HepG2 (cell line): Measurements from ENCODE around the gene WFDC5. TPM values are rescaled to one million over a fixed set of nuclear protein-coding genes. Genes with fewer than 3 reads are reported as not detected.

Experiments
- ATAC-seq: fragments of 200-7000 bp; cut with Tn5 transposase; 3 replicates; pipeline ENCODE4 v1.9.1; 2020; ENCODE audit warnings: mild to moderate bottlenecking, moderate library complexity
- BruUV-seq: library from RNA; stranded (reverse); fragments of 400-500 nt; replicated peaks from 2 replicates; lab custom pipeline; 2021; lab: Mats Ljungman, UMichigan
- CTCF ChIA-PET: fragments of 300-600 bp; formaldehyde crosslinking; extraction: SDS; loops from one replicate; lab custom pipeline; 2021; ENCODE audit warnings: low total read pairs, inconsistent platforms, low intra/inter-chr PET ratio; lab: Yijun Ruan, JAX
- POLR2A ChIA-PET: fragments of 350-600 bp; sonication (Branson Sonifier 250); formaldehyde crosslinking; loops from one replicate; lab custom pipeline; 2020; ENCODE audit warnings: antibody characterized with exemption, inconsistent platforms; lab: Yijun Ruan, JAX
- DNase-seq: peaks from one replicate; pipeline ENCODE4 v3.0.0-alpha.2; 2015; ENCODE audit warnings: low spot score
- FAIRE-seq: peaks from 3 replicates; lab custom pipeline; 2011; peaks lifted over from hg19 to GRCh38; lab: Jason Lieb, UNC
- H2AFZ ChIP-seq: one replicate; pipeline ENCODE4 v1.6.1; 2011; ENCODE audit warnings: low read length, inconsistent platforms
- H3K27ac ChIP-seq: fragments of 300-600 bp; 3 replicates; pipeline ENCODE4 v1.8.0; 2011; ENCODE audit warnings: mixed run types, mild to moderate bottlenecking, mixed read lengths, low read length, inconsistent platforms; ENCODE audit not compliant: insufficient read depth; ENCODE audit errors: extremely low read length
- H3K27me3 ChIP-seq, 2 experiments: fragments of 200-600 bp in 1 of 2; 2 replicates in 1 of 2; 3 replicates in 1 of 2; pipeline versions ENCODE4 v1.6.0 to v1.8.0; 2011; ENCODE audit warnings: low read length in 2 of 2, mild to moderate bottlenecking in 2 of 2, moderate library complexity in 2 of 2, inconsistent platforms in 1 of 2; ENCODE audit not compliant: insufficient read depth in 2 of 2, control insufficient read depth in 1 of 2
- H3K36me3 ChIP-seq, 2 experiments: fragments of 200-600 bp in 1 of 2; replicated peaks in 1 of 2; 2 replicates in 1 of 2; 3 replicates in 1 of 2; pipeline versions ENCODE4 v1.5.1 to v1.8.0; 2011; ENCODE audit warnings: low read length in 2 of 2, inconsistent platforms in 1 of 2; ENCODE audit not compliant: insufficient read depth in 2 of 2, control insufficient read depth in 1 of 2
- H3K4me1 ChIP-seq: 2 replicates; pipeline ENCODE4 v1.5.1; 2012; ENCODE audit warnings: low read length, inconsistent platforms; ENCODE audit not compliant: insufficient read depth
- H3K4me2 ChIP-seq: 2 replicates; pipeline ENCODE4 v1.6.0; 2011; ENCODE audit warnings: low read depth, low read length, inconsistent platforms
- H3K4me3 ChIP-seq, 3 experiments: fragments of 200-600 bp in 1 of 3; sonication (generic), shearing (Covaris generic) in 1 of 3; replicated peaks in 1 of 3; 2 replicates each; pipeline ENCODE4 v1.5.1; 2011 to 2016; ENCODE audit warnings: low read length in 3 of 3, inconsistent platforms in 2 of 3, low read depth in 2 of 3, mild to moderate bottlenecking in 2 of 3, control low read depth in 1 of 3, mixed read lengths in 1 of 3; ENCODE audit not compliant: insufficient read depth in 1 of 3
- H3K79me2 ChIP-seq: one replicate; pipeline ENCODE4 v1.6.1; 2011; ENCODE audit warnings: low read length, inconsistent platforms; ENCODE audit not compliant: insufficient read depth
- H3K9ac ChIP-seq: 2 replicates; pipeline ENCODE4 v1.6.0; 2011; ENCODE audit warnings: mild to moderate bottlenecking, low read depth, low read length, inconsistent platforms; ENCODE audit not compliant: insufficient read depth
- H3K9me3 ChIP-seq: 2 replicates; pipeline ENCODE4 v1.5.1; 2012; ENCODE audit warnings: mild to moderate bottlenecking, low read length
- H4K20me1 ChIP-seq: 2 replicates; pipeline ENCODE4 v1.6.0; 2011; ENCODE audit warnings: inconsistent platforms, mild to moderate bottlenecking, low read length, moderate library complexity; ENCODE audit not compliant: insufficient read depth
- SIX1 ChIP-seq: sonication (generic); formaldehyde crosslinking; IDR thresholded peaks from 2 replicates; pipeline ENCODE4 v1.4.0; 2020; ENCODE audit warnings: missing genetic modification reagents, borderline replicate concordance
- ZNF34 ChIP-seq: sonication (generic); formaldehyde crosslinking; IDR thresholded peaks from 2 replicates; pipeline ENCODE4 v1.4.0; 2020; ENCODE audit warnings: mild to moderate bottlenecking, missing genetic modification reagents, borderline replicate concordance
- WGBS: methylation state at CpG from one replicate; pipeline ENCODE4 v1.1.6; 2017; ENCODE audit warnings: low lambda C conversion rate; 5-methylcytosine and 5-hydroxymethylcytosine counted together
- in situ Hi-C: cut with HindIII; loops from 2 replicates; pipeline ENCODE4 v1.10.0; 2017; ENCODE audit warnings: low pct_unique_long_range_greater_than_20kb; ENCODE audit not compliant: extremely low pct_ligation_motif_present
- intact Hi-C: fragments of 100-400 bp; cut with micrococcal nuclease; formaldehyde crosslinking; loops from one replicate; pipeline ENCODE4 v1.10.0; 2022; ENCODE audit not compliant: unreplicated experiment
- polyA plus RNA-seq, 8 experiments: library from polyadenylated mRNA; depleted of rRNA in 3 of 8; stranded (reverse) in 7 of 8; unstranded in 1 of 8; fragments of >200 nt; fragmentation: Illumina TruSeq in 4 of 8; extraction: Trizol in 4 of 8; gene quantifications; 2 replicates each; pipeline versions ENCODE4 v1.2.1 to v1.2.3, GENCODE V29; 2011 to 2016; ENCODE audit warnings: low read depth in 4 of 8, missing spikeins in 1 of 8, mixed read lengths in 1 of 8; ENCODE audit not compliant: insufficient read depth in 1 of 8
- total RNA-seq, 5 experiments: library from RNA; depleted of rRNA; stranded (reverse); fragments of >200 nt; fragmentation: Illumina TruSeq; extraction: Trizol; gene quantifications; 2 replicates each; pipeline ENCODE4 v1.2.3, GENCODE V29; 2016; ENCODE audit warnings: low read depth in 1 of 5
- TF ChIP-seq, protein P1 (sequence below), 2 experiments: sonication (generic) in 1 of 2; formaldehyde crosslinking in 1 of 2; IDR thresholded peaks; 2 replicates each; pipeline versions ENCODE4 v1.4.0 to v1.6.1; 2016 to 2020; ENCODE audit warnings: borderline replicate concordance in 1 of 2, low read depth in 1 of 2, mild to moderate bottlenecking in 1 of 2, missing genetic modification reagents in 1 of 2
- TF ChIP-seq, protein P2 (sequence below): IDR thresholded peaks from 2 replicates; pipeline ENCODE4 v1.6.1; 2016; ENCODE audit warnings: missing biosample characterization, missing genetic modification reagents, low read depth
- TF ChIP-seq, protein P3 (sequence below), 2 experiments: sonication (generic) in 1 of 2; formaldehyde crosslinking in 1 of 2; IDR thresholded peaks; 2 replicates each; pipeline versions ENCODE4 v1.6.1 to v1.9.0; 2014 to 2022; ENCODE audit warnings: antibody characterized with exemption in 1 of 2, borderline replicate concordance in 1 of 2, inconsistent platforms in 1 of 2, low read depth in 1 of 2, missing genetic modification reagents in 1 of 2

WFDC5 gene
- total and polyA plus RNA-seq, 2 of the 13 experiments (the other 11 are each of a cell fraction or from before 2014, with no cell fraction given) = not detected

- H3K9ac ChIP-seq = no peak overlapping the region
- no peaks in the 10 kb centered on the region for H4K20me1 ChIP-seq
- in situ Hi-C loops = no loop called here
- TF ChIP-seq, protein P1, sequence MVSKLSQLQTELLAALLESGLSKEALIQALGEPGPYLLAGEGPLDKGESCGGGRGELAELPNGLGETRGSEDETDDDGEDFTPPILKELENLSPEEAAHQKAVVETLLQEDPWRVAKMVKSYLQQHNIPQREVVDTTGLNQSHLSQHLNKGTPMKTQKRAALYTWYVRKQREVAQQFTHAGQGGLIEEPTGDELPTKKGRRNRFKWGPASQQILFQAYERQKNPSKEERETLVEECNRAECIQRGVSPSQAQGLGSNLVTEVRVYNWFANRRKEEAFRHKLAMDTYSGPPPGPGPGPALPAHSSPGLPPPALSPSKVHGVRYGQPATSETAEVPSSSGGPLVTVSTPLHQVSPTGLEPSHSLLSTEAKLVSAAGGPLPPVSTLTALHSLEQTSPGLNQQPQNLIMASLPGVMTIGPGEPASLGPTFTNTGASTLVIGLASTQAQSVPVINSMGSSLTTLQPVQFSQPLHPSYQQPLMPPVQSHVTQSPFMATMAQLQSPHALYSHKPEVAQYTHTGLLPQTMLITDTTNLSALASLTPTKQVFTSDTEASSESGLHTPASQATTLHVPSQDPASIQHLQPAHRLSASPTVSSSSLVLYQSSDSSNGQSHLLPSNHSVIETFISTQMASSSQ (IDR thresholded peaks at IDR 0.05; ENCODE audit: low read depth) = no peak
- TF ChIP-seq, protein P1 (CRISPR knock-in tag; IDR thresholded peaks at IDR 0.05; ENCODE audit: borderline replicate concordance) = no peak
- no peak for TF ChIP-seq SIX1 (CRISPR knock-in tag)
- TF ChIP-seq, protein P2, sequence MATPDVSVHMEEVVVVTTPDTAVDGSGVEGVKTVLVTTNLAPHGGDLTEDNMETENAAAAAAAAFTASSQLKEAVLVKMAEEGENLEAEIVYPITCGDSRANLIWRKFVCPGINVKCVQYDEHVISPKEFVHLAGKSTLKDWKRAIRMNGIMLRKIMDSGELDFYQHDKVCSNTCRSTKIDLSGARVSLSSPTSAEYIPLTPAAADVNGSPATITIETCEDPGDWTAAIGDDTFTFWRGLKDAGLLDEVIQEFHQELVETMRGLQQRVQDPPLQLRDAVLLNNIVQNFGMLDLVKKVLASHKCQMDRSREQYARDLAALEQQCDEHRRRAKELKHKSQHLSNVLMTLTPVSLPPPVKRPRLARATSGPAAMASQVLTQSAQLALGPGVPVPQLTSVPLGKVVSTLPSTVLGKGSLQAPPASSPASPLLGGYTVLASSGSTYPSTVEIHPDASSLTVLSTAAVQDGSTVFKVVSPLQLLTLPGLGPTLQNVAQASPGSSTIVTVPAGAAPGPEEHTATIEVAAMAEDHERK (CRISPR knock-in tag) = no peak
- no peak for TF ChIP-seq ZNF34 (CRISPR knock-in tag)
- TF ChIP-seq, protein P3, sequence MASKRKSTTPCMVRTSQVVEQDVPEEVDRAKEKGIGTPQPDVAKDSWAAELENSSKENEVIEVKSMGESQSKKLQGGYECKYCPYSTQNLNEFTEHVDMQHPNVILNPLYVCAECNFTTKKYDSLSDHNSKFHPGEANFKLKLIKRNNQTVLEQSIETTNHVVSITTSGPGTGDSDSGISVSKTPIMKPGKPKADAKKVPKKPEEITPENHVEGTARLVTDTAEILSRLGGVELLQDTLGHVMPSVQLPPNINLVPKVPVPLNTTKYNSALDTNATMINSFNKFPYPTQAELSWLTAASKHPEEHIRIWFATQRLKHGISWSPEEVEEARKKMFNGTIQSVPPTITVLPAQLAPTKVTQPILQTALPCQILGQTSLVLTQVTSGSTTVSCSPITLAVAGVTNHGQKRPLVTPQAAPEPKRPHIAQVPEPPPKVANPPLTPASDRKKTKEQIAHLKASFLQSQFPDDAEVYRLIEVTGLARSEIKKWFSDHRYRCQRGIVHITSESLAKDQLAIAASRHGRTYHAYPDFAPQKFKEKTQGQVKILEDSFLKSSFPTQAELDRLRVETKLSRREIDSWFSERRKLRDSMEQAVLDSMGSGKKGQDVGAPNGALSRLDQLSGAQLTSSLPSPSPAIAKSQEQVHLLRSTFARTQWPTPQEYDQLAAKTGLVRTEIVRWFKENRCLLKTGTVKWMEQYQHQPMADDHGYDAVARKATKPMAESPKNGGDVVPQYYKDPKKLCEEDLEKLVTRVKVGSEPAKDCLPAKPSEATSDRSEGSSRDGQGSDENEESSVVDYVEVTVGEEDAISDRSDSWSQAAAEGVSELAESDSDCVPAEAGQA (IDR thresholded peaks at IDR 0.05; ENCODE audit: low read depth) = no peak
- TF ChIP-seq, protein P3 (CRISPR knock-in tag; IDR thresholded peaks at IDR 0.05; ENCODE audit: borderline replicate concordance) = no peak
- TF ChIP-seq, all 625 proteins: peak for 0
- H3K4me2 ChIP-seq = no peak overlapping the region
- H3K4me3 ChIP-seq = no peak overlapping the region
- ChIA-PET POLR2A (no interaction called here), CTCF (no interaction called here)
- no peak for DNase-seq
- H3K79me2 ChIP-seq = no peaks in the 10 kb centered on the region
- H2AFZ ChIP-seq = no peak overlapping the region
- H3K4me1 ChIP-seq = peaks cover 22% of the 10 kb centered on the region
- no peaks in the 10 kb centered on the region for H3K9me3 ChIP-seq
- intact Hi-C loops = no loop called here
- ATAC-seq = no peak
- no peak overlapping the region for H3K27ac ChIP-seq
- no peak for FAIRE-seq
- 100% methylated on average over 1 of the region's 1 CpG for WGBS
- H3K27me3 ChIP-seq = no peaks in the 10 kb centered on the region
- H3K36me3 ChIP-seq = peaks cover 12 to 39% of the 10 kb centered on the region in 2 experiments
- no TSS peak for BruUV-seq
Observed at GRCh38 chr20:45072066-45072465, 42.9 kb downstream of the WFDC5 start.
